Spleen (tissue), 7 donors: ENCODE results near the gene ABCA9.
"Not testable (repeated sequence)": the region's sequence is repeated elsewhere in the genome, so short reads cannot be mapped to it uniquely, and the experiment has no call there.

Experiments
- CTCF ChIP-seq, 11 experiments: fragments of 200-600 bp in 7 of 11; fragments of 450-650 bp in 4 of 11; sonication (generic) in 4 of 11; IDR thresholded peaks in 8 of 11; conservative IDR thresholded peaks in 3 of 11; 1 replicate in 7 of 11; 2 replicates in 4 of 11; pipeline versions ENCODE4 v1.4.0 to v1.8.0; 2016 to 2021; ENCODE audit warnings: antibody characterized with exemption in 11 of 11, inconsistent platforms in 4 of 11, mild to moderate bottlenecking in 1 of 11
- POLR2A ChIP-seq, 3 donors: fragments of 450-650 bp; IDR thresholded peaks; one replicate each; pipeline ENCODE4 v1.5.1; 2017; ENCODE audit warnings: antibody characterized with exemption in 3 of 3, mild to moderate bottlenecking in 1 of 3
- POLR2AphosphoS5 ChIP-seq, 3 donors: sonication (generic); formaldehyde crosslinking; IDR thresholded peaks; one replicate each; pipeline ENCODE4 v1.5.1; 2017; ENCODE audit warnings: antibody characterized with exemption in 3 of 3
- donor health status: DM: no; HTN: no; CAD: no; lungs with moderate emphysema.
- donor health status: DM: no; HTN: no; CAD: no.
- donor health status: DM: no; HTN: no; CAD: no.

GRCh38 chr17:68943812-68944182 lies 116.9 kb downstream of the ABCA9 start:
- not testable (repeated sequence) for TF ChIP-seq CTCF (IDR thresholded peaks at IDR 0.05 in 8 of 11, conservative IDR thresholded peaks at IDR 0.05 in 3 of 11); POLR2AphosphoS5 (IDR thresholded peaks at IDR 0.05); POLR2A (IDR thresholded peaks at IDR 0.05)
